Measurements from ENCODE around the gene USP15. TPM values are rescaled to one million over a fixed set of nuclear protein-coding genes. Genes with fewer than 3 reads are reported as not detected.

Gene USP15
- total RNA-seq, 4 donors from 2014 or later = 71.1 to 335 (median 97.0) TPM

- TF ChIP-seq EP300 (IDR thresholded peaks at IDR 0.05; ENCODE audit: low read depth) = no peak
- TF ChIP-seq, protein P1, sequence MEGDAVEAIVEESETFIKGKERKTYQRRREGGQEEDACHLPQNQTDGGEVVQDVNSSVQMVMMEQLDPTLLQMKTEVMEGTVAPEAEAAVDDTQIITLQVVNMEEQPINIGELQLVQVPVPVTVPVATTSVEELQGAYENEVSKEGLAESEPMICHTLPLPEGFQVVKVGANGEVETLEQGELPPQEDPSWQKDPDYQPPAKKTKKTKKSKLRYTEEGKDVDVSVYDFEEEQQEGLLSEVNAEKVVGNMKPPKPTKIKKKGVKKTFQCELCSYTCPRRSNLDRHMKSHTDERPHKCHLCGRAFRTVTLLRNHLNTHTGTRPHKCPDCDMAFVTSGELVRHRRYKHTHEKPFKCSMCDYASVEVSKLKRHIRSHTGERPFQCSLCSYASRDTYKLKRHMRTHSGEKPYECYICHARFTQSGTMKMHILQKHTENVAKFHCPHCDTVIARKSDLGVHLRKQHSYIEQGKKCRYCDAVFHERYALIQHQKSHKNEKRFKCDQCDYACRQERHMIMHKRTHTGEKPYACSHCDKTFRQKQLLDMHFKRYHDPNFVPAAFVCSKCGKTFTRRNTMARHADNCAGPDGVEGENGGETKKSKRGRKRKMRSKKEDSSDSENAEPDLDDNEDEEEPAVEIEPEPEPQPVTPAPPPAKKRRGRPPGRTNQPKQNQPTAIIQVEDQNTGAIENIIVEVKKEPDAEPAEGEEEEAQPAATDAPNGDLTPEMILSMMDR (IDR thresholded peaks at IDR 0.05) = no peak
- TF ChIP-seq POLR2A (IDR thresholded peaks at IDR 0.05) = no peak
- TF ChIP-seq POLR2AphosphoS5 (IDR thresholded peaks at IDR 0.05) = no peak
- intact Hi-C loops (cut with DNase I; ENCODE audit: low total_unique reads) (no loop called here), in situ Hi-C loops (cut with MboI; ENCODE audit: low pct_ligation_motif_present in 1 of 4, low pct_unique_long_range_greater_than_20kb in 1 of 4, low sequenced_read_pairs in 3 of 4) (no loop called here)
- Histone ChIP-seq H3K4me1 (no peaks in the 10 kb centered on the region), H3K27ac (no peak overlapping the region), H3K36me3 (no peaks in the 10 kb centered on the region), H3K4me3 (no peak overlapping the region), H3K27me3 (no peaks in the 10 kb centered on the region), H3K9me3 (no peaks in the 10 kb centered on the region)
- 60 to 66% methylated on average over 2 of the region's 2 CpGs for WGBS, 2 donors (ENCODE audit: low coverage in 1 of 2)
- DNase-seq = no peak
Measured at GRCh38 chr12:62227091-62227490, 33.1 kb upstream of the USP15 start.

- no peak for TF ChIP-seq POLR2A (IDR thresholded peaks at IDR 0.05)
- TF ChIP-seq, protein P1 (IDR thresholded peaks at IDR 0.05) = no peak
- TF ChIP-seq POLR2AphosphoS5 (IDR thresholded peaks at IDR 0.05) = no peak
- no peak for TF ChIP-seq EP300 (IDR thresholded peaks at IDR 0.05; ENCODE audit: low read depth)
- intact Hi-C loops (cut with DNase I; ENCODE audit: low total_unique reads) = no loop called here
- in situ Hi-C loops (cut with MboI; ENCODE audit: low pct_ligation_motif_present in 1 of 4, low pct_unique_long_range_greater_than_20kb in 1 of 4, low sequenced_read_pairs in 3 of 4) = no loop called here
Measured at GRCh38 chr12:62230652-62231051, 29.6 kb upstream of the USP15 start.

DNA sequence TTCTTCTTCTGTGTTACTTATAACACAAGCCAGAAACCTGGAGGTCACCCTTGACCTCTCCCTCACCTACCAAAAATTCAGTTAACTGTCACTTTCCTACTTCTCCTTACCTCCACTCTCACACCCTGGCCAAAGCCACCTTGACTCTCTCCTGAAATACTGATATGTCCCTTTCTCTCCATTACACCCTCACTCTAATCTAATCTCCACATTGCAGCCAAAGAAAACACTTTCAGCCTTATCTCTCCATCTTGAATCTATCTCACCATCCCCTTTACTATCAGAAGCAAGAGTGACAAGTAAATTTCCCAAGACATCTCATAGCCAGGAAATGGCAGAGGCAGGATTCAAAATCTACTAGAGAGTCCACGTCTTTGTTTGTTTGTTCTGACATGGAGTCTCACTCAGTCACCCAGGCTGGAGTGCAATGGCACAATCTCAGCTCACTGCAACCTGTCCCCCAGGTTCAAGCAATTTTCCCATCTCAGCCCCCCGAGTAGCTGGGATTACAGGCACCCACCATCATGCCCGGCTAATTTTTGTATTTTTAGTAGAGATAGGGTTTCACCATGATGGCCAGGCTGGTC is 28.0 kb upstream of the USP15 start:
- no peaks in the 10 kb centered on the region for H3K9me3 ChIP-seq
- 74 to 100% methylated on average over 1 to 3 of the region's 3 CpGs for WGBS, 2 donors (ENCODE audit: low coverage in 1 of 2)

More at GRCh38 chr12:62230652-62231051, 29.6 kb upstream of the USP15 start:
- Histone ChIP-seq H3K4me3 (no peak overlapping the region), H3K27ac (no peak overlapping the region), H3K36me3 (no peaks in the 10 kb centered on the region), H3K9me3 (no peaks in the 10 kb centered on the region), H3K4me1 (no peaks in the 10 kb centered on the region), H3K27me3 (no peaks in the 10 kb centered on the region)
- no peak for DNase-seq
- WGBS, 2 donors (ENCODE audit: low coverage in 1 of 2) = 92 to 100% methylated on average over 2 of the region's 2 CpGs

GRCh38 chr12:62233805-62234204 is 26.4 kb upstream of the USP15 start:
- DNase-seq = no peak
- intact Hi-C loops (cut with DNase I; ENCODE audit: low total_unique reads) (no loop called here), in situ Hi-C loops (cut with MboI; ENCODE audit: low pct_ligation_motif_present in 1 of 4, low pct_unique_long_range_greater_than_20kb in 1 of 4, low sequenced_read_pairs in 3 of 4) (no loop called here)
- Histone ChIP-seq H3K4me1 (no peaks in the 10 kb centered on the region), H3K9me3 (no peaks in the 10 kb centered on the region), H3K27me3 (no peaks in the 10 kb centered on the region), H3K4me3 (no peak overlapping the region), H3K27ac (no peak overlapping the region), H3K36me3 (no peaks in the 10 kb centered on the region)
- 100% methylated on average over 1 to 2 of the region's 2 CpGs for WGBS, 2 donors (ENCODE audit: low coverage in 1 of 2)
- TF ChIP-seq POLR2AphosphoS5 (IDR thresholded peaks at IDR 0.05) (no peak), EP300 (IDR thresholded peaks at IDR 0.05; ENCODE audit: low read depth) (no peak), POLR2A (IDR thresholded peaks at IDR 0.05) (no peak)
- TF ChIP-seq, protein P1 (IDR thresholded peaks at IDR 0.05) = no peak

More for the DNA sequence above, 28.0 kb upstream of the USP15 start:
- no peak for DNase-seq
- Histone ChIP-seq H3K4me3 (no peak overlapping the region), H3K27ac (no peak overlapping the region), H3K27me3 (no peaks in the 10 kb centered on the region), H3K4me1 (no peaks in the 10 kb centered on the region), H3K36me3 (no peaks in the 10 kb centered on the region)
- in situ Hi-C loops (cut with MboI; ENCODE audit: low pct_ligation_motif_present in 1 of 4, low pct_unique_long_range_greater_than_20kb in 1 of 4, low sequenced_read_pairs in 3 of 4) (no loop called here), intact Hi-C loops (cut with DNase I; ENCODE audit: low total_unique reads) (no loop called here)
- TF ChIP-seq POLR2A (IDR thresholded peaks at IDR 0.05) (no peak), EP300 (IDR thresholded peaks at IDR 0.05; ENCODE audit: low read depth) (no peak), POLR2AphosphoS5 (IDR thresholded peaks at IDR 0.05) (no peak)
- TF ChIP-seq, protein P1 (IDR thresholded peaks at IDR 0.05) = no peak

Measured in transverse colon (tissue), 4 donors.